Bronchial epithelial cell (primary cell): ENCODE data around the gene KLK10. TPM values are rescaled to one million over a fixed set of nuclear protein-coding genes. Genes with fewer than 3 reads are reported as not detected.

ENCODE experiments used
- DNase-seq: peaks from one replicate; pipeline ENCODE4 v3.0.0-alpha.2; 2010; ENCODE audit warnings: low read depth
- FAIRE-seq: peaks from 2 replicates; lab custom pipeline; 2011; peaks lifted over from hg19 to GRCh38; lab: Jason Lieb, UNC
- H3K27me3 ChIP-seq: 2 replicates; pipeline ENCODE4 v1.5.1; 2011; ENCODE audit warnings: low read length; ENCODE audit not compliant: control insufficient read depth, insufficient read depth
- H3K36me3 ChIP-seq: 2 replicates; pipeline ENCODE4 v1.5.1; 2011; ENCODE audit warnings: low read length; ENCODE audit not compliant: control insufficient read depth, insufficient read depth
- H3K4me3 ChIP-seq: 2 replicates; pipeline ENCODE4 v1.5.1; 2011; ENCODE audit warnings: mild to moderate bottlenecking, low read depth, low read length, control low read depth
- total RNA-seq: library from RNA; depleted of rRNA; stranded (reverse); fragments of >200 nt; gene quantifications from 2 replicates; pipeline ENCODE4 v1.2.1, GENCODE V29; 2014
- TF ChIP-seq, protein P1 (sequence below): IDR thresholded peaks from 2 replicates; pipeline ENCODE4 v1.5.1; 2011; ENCODE audit warnings: mild to moderate bottlenecking, moderate library complexity, low read length, control low read depth, inconsistent platforms; ENCODE audit not compliant: insufficient read depth, severe bottlenecking

KLK10 gene
- total RNA-seq, 1 donor from 2014 or later = 6.6 TPM

DNA sequence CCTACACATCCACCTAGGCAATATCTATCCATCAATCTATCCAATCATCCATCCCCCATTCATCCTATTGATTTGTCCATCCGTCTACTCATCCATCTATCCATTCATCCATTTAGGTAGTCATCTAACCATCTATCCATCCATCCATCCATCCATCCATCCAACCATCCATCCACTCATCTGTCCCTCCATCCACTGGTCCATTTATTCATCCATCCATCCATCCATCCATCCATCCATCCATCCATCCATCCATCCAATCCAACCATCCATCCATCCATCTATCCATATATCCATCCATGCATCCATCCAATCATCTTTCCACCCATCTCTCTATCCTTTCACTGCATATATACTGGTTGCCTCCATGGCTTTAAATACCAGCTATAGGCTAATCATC is 41.5 kb upstream of the KLK10 start:
- DNase-seq (no peak), FAIRE-seq (no peak)
- H3K27me3 ChIP-seq = no peaks in the 10 kb centered on the region

DNA sequence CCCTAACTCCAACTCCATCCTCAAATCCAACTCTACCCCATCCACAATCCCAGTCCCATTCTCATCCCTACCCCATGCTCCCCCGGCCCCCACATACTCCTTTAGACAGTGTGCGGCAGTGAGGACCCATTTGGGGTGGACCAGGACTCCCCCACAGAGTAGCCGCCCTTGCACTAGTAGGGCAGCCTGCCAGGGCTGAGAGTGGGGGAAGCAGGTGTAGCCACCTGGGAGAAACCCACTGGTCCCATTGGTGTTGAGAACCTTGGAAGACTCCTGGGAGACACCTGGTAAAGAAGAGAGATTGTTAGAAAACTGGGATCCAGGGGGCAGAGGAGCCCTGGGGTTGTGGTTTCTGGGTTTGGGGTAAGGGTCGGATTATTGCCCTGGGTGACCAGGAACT is 40.8 kb upstream of the KLK10 start:
- DNase-seq (no peak), FAIRE-seq (no peak)
- TF ChIP-seq, protein P1, sequence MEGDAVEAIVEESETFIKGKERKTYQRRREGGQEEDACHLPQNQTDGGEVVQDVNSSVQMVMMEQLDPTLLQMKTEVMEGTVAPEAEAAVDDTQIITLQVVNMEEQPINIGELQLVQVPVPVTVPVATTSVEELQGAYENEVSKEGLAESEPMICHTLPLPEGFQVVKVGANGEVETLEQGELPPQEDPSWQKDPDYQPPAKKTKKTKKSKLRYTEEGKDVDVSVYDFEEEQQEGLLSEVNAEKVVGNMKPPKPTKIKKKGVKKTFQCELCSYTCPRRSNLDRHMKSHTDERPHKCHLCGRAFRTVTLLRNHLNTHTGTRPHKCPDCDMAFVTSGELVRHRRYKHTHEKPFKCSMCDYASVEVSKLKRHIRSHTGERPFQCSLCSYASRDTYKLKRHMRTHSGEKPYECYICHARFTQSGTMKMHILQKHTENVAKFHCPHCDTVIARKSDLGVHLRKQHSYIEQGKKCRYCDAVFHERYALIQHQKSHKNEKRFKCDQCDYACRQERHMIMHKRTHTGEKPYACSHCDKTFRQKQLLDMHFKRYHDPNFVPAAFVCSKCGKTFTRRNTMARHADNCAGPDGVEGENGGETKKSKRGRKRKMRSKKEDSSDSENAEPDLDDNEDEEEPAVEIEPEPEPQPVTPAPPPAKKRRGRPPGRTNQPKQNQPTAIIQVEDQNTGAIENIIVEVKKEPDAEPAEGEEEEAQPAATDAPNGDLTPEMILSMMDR = no peak
- Histone ChIP-seq H3K36me3 (no peaks in the 10 kb centered on the region), H3K4me3 (no peak overlapping the region), H3K27me3 (no peaks in the 10 kb centered on the region)

More for the DNA sequence above, 41.5 kb upstream of the KLK10 start:
- TF ChIP-seq, protein P1 = no peak
- no peak overlapping the region for H3K4me3 ChIP-seq
- H3K36me3 ChIP-seq = no peaks in the 10 kb centered on the region

DNA sequence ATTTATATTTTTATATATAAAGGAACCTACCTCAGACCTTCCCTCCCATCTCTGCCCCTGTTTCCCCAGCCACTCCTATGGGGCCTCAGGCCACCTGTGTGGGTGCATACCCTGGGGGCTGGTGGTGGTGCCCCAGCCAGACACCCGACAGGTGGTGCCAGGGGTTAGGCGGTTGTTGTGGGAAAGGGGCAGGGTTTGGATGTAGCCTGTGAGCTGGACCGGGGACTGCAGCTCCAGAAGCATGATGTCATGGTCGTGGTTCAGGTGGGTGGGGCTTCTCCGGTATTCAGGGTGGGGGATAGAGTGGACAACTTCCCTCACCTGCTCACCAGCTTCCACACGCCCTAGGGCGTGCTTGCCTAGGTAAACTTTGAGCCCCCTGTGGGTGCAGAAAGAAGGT is 40.2 kb upstream of the KLK10 start:
- H3K27me3 ChIP-seq = no peaks in the 10 kb centered on the region

GRCh38 chr19:51055866-51056265 is 36.4 kb upstream of the KLK10 start:
- H3K27me3 ChIP-seq = no peaks in the 10 kb centered on the region
- no peak for FAIRE-seq
- peak; percentile 42 for DNase-seq
- TF ChIP-seq, protein P1 = no peak
- no peaks in the 10 kb centered on the region for H3K36me3 ChIP-seq
- H3K4me3 ChIP-seq = no peak overlapping the region

More for the DNA sequence above, 40.2 kb upstream of the KLK10 start:
- H3K4me3 ChIP-seq = no peak overlapping the region
- DNase-seq (no peak), FAIRE-seq (no peak)
- H3K36me3 ChIP-seq = no peaks in the 10 kb centered on the region
- TF ChIP-seq, protein P1 = no peak

DNA sequence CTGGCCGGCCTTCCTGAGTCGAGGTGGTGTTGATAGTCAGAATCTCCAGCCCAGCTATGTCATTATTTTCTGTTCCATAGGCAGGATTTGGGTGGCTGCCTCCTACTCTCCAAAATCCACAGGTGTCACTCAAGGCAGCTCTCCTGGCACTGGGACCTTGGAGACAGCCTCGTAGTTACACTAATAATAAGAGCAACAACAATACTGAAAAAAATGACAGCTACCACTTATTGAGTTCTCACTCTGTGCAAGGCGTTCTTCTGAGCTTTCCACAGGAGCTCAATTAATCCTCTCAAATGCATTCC is 27.5 kb upstream of the KLK10 start:
- Histone ChIP-seq H3K4me3 (no peak overlapping the region), H3K27me3 (no peaks in the 10 kb centered on the region), H3K36me3 (no peaks in the 10 kb centered on the region)
- TF ChIP-seq, protein P1 = no peak
- no peak for DNase-seq
- FAIRE-seq = no peak

DNA sequence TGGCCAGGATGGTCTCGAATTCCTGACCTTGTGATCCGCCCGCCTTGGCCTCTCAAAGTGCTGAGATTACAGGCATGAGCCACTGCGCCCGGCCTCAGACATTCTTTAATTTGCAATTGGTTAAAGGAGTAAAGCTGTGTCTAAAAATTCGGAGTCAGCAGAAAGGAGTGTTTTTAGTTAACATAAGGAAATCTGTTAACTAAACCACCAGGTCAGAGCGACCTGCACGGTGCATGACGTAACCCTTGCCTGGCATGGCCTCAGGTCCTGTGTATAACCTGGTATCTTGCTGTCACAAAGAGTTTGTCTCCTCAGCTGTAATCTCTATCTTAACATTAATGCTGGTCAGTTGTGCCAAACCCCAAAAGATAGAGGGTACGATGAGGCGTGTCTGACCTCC is 24.8 kb upstream of the KLK10 start:
- H3K4me3 ChIP-seq = no peak overlapping the region
- TF ChIP-seq, protein P1 = no peak
- DNase-seq = no peak
- no peak for FAIRE-seq
- H3K36me3 ChIP-seq = no peaks in the 10 kb centered on the region
- no peaks in the 10 kb centered on the region for H3K27me3 ChIP-seq
